Dendritic cell treated with granulocyte-macrophage colony-stimulating factor and Interleukin-4, amounts not matched to agents 40 ng/mL and 50 ng/mL, for 4 days (primary cell): ENCODE measurements around the gene MTHFR.
A peak's percentile ranks its signal among the peaks of the same experiment; 100 is the strongest.

Experiments used
- H3K27ac Mint-ChIP-seq: one replicate; pipeline ENCODE4 v1.8.0; 2022; ENCODE audit warnings: mild to moderate bottlenecking, mixed read lengths
- H3K27me3 Mint-ChIP-seq: one replicate; pipeline ENCODE4 v1.8.0; 2022; ENCODE audit warnings: mild to moderate bottlenecking, mixed read lengths
- H3K36me3 Mint-ChIP-seq: one replicate; pipeline ENCODE4 v1.8.0; 2022; ENCODE audit warnings: low read depth, mixed read lengths
- H3K4me1 Mint-ChIP-seq: one replicate; pipeline ENCODE4 v1.8.0; 2022; ENCODE audit warnings: low read depth, mixed read lengths
- H3K4me3 Mint-ChIP-seq: one replicate; pipeline ENCODE4 v1.8.0; 2022; ENCODE audit warnings: mild to moderate bottlenecking, moderate library complexity, mixed read lengths
- H3K9me3 Mint-ChIP-seq: one replicate; pipeline ENCODE4 v1.8.0; 2022; ENCODE audit warnings: mixed read lengths
- intact Hi-C: fragments of 100-400 bp; cut with micrococcal nuclease; formaldehyde crosslinking; loops from one replicate; pipeline ENCODE4 v1.15.0; 2022

Gene MTHFR

GRCh38 chr1:11757047-11757446 lies 48.7 kb downstream of the MTHFR start:
- peaks cover 6% of the 10 kb centered on the region for H3K4me1 Mint-ChIP-seq
- no peaks in the 10 kb centered on the region for H3K9me3 Mint-ChIP-seq
- H3K4me3 Mint-ChIP-seq, result no peak overlapping the region
- H3K27me3 Mint-ChIP-seq, result peaks cover 38% of the 10 kb centered on the region
- H3K27ac Mint-ChIP-seq, result no peak overlapping the region
- H3K36me3 Mint-ChIP-seq, result no peaks in the 10 kb centered on the region
- intact Hi-C loops, result no loop called here

GRCh38 chr1:11753555-11754208 lies 52.1 kb downstream of the MTHFR start:
- H3K36me3 Mint-ChIP-seq, result peaks cover 28% of the 10 kb centered on the region
- intact Hi-C loops, result no loop called here
- no peak overlapping the region for H3K4me3 Mint-ChIP-seq
- no peak overlapping the region for H3K27ac Mint-ChIP-seq
- no peaks in the 10 kb centered on the region for H3K9me3 Mint-ChIP-seq
- peaks cover 18% of the 10 kb centered on the region for H3K27me3 Mint-ChIP-seq
- H3K4me1 Mint-ChIP-seq, result peaks cover 6% of the 10 kb centered on the region

GRCh38 chr1:11752359-11753088 lies 53.2 kb downstream of the MTHFR start:
- H3K36me3 Mint-ChIP-seq, result peaks cover 39% of the 10 kb centered on the region
- no peaks in the 10 kb centered on the region for H3K9me3 Mint-ChIP-seq
- no peak overlapping the region for H3K4me3 Mint-ChIP-seq
- H3K27ac Mint-ChIP-seq, result no peak overlapping the region
- peaks cover 16% of the 10 kb centered on the region for H3K27me3 Mint-ChIP-seq
- H3K4me1 Mint-ChIP-seq, result peaks cover 11% of the 10 kb centered on the region
- intact Hi-C loops, result no loop called here

- intact Hi-C loops, result no loop called here
- Mint-ChIP-seq H3K9me3 (no peaks in the 10 kb centered on the region), H3K27me3 (peaks cover 8% of the 10 kb centered on the region), H3K36me3 (peaks cover 54% of the 10 kb centered on the region), H3K4me3 (no peak overlapping the region), H3K27ac (no peak overlapping the region), H3K4me1 (peaks cover 20% of the 10 kb centered on the region)
Measured at GRCh38 chr1:11751087-11751486, 54.7 kb downstream of the MTHFR start.

GRCh38 chr1:11749996-11750395 lies 55.8 kb downstream of the MTHFR start:
- H3K36me3 Mint-ChIP-seq, result peaks cover 62% of the 10 kb centered on the region
- peaks cover 5% of the 10 kb centered on the region for H3K27me3 Mint-ChIP-seq
- H3K4me1 Mint-ChIP-seq, result peaks cover 30% of the 10 kb centered on the region
- no peak overlapping the region for H3K27ac Mint-ChIP-seq
- intact Hi-C loops, result no loop called here
- no peak overlapping the region for H3K4me3 Mint-ChIP-seq
- H3K9me3 Mint-ChIP-seq, result no peaks in the 10 kb centered on the region

GRCh38 chr1:11749203-11749689 lies 56.5 kb downstream of the MTHFR start:
- intact Hi-C loops, result no loop called here
- Mint-ChIP-seq H3K36me3 (peaks cover 66% of the 10 kb centered on the region), H3K4me3 (no peak overlapping the region), H3K9me3 (no peaks in the 10 kb centered on the region), H3K4me1 (peaks cover 30% of the 10 kb centered on the region), H3K27me3 (peaks cover 2% of the 10 kb centered on the region), H3K27ac (peak overlapping the region; percentile 49)

- peaks cover 30% of the 10 kb centered on the region for H3K4me1 Mint-ChIP-seq
- intact Hi-C loops, result no loop called here
- H3K27ac Mint-ChIP-seq, result peak overlapping the region; percentile 49
- no peaks in the 10 kb centered on the region for H3K9me3 Mint-ChIP-seq
- H3K4me3 Mint-ChIP-seq, result no peak overlapping the region
- H3K36me3 Mint-ChIP-seq, result peaks cover 72% of the 10 kb centered on the region
- H3K27me3 Mint-ChIP-seq, result peaks cover 2% of the 10 kb centered on the region
Measured at GRCh38 chr1:11748294-11749202, 57.2 kb downstream of the MTHFR start.

GRCh38 chr1:11746795-11747487 lies 58.8 kb downstream of the MTHFR start:
- Mint-ChIP-seq H3K36me3 (peaks cover 72% of the 10 kb centered on the region), H3K27me3 (no peaks in the 10 kb centered on the region), H3K4me1 (peaks cover 37% of the 10 kb centered on the region), H3K4me3 (no peak overlapping the region), H3K9me3 (no peaks in the 10 kb centered on the region), H3K27ac (no peak overlapping the region)
- intact Hi-C loops, result no loop called here

- Mint-ChIP-seq H3K27ac (peak overlapping the region; percentile 14), H3K36me3 (peaks cover 69% of the 10 kb centered on the region), H3K4me1 (peaks cover 43% of the 10 kb centered on the region), H3K27me3 (no peaks in the 10 kb centered on the region), H3K9me3 (no peaks in the 10 kb centered on the region), H3K4me3 (no peak overlapping the region)
- intact Hi-C loops, result no loop called here
Measured at GRCh38 chr1:11746092-11746491, 59.7 kb downstream of the MTHFR start.

GRCh38 chr1:11744287-11744686 lies 61.5 kb downstream of the MTHFR start:
- peaks cover 58% of the 10 kb centered on the region for H3K4me1 Mint-ChIP-seq

GRCh38 chr1:11741919-11742558 lies 63.7 kb downstream of the MTHFR start:
- intact Hi-C loops, result no loop called here
- H3K27me3 Mint-ChIP-seq, result no peaks in the 10 kb centered on the region
- H3K4me3 Mint-ChIP-seq, result no peak overlapping the region

More at GRCh38 chr1:11744287-11744686, 61.5 kb downstream of the MTHFR start:
- no peak overlapping the region for H3K27ac Mint-ChIP-seq
- H3K4me3 Mint-ChIP-seq, result no peak overlapping the region
- intact Hi-C loops, result no loop called here
- H3K36me3 Mint-ChIP-seq, result peaks cover 51% of the 10 kb centered on the region
- no peaks in the 10 kb centered on the region for H3K27me3 Mint-ChIP-seq
- H3K9me3 Mint-ChIP-seq, result no peaks in the 10 kb centered on the region

GRCh38 chr1:11741482-11741881 lies 64.3 kb downstream of the MTHFR start:
- peaks cover 70% of the 10 kb centered on the region for H3K4me1 Mint-ChIP-seq
- no peak overlapping the region for H3K27ac Mint-ChIP-seq
- no peaks in the 10 kb centered on the region for H3K9me3 Mint-ChIP-seq
- H3K27me3 Mint-ChIP-seq, result no peaks in the 10 kb centered on the region
- intact Hi-C loops, result no loop called here
- peaks cover 23% of the 10 kb centered on the region for H3K36me3 Mint-ChIP-seq
- no peak overlapping the region for H3K4me3 Mint-ChIP-seq

More at GRCh38 chr1:11741919-11742558, 63.7 kb downstream of the MTHFR start:
- Mint-ChIP-seq H3K9me3 (no peaks in the 10 kb centered on the region), H3K36me3 (peaks cover 28% of the 10 kb centered on the region), H3K27ac (peak overlapping the region; percentile 28), H3K4me1 (peaks cover 69% of the 10 kb centered on the region)
